Kidney epithelial cell (primary cell): ENCODE results near the gene TMEM151B. TPM values are rescaled to one million over a fixed set of nuclear protein-coding genes. Genes with fewer than 3 reads are reported as not detected.

Experiments used
- DNase-seq: peaks from one replicate; pipeline ENCODE4 v3.0.0-alpha.2; 2010; ENCODE audit warnings: low read depth
- H3K27me3 ChIP-seq: 2 replicates; pipeline ENCODE4 v1.6.0; 2011; ENCODE audit warnings: low read length; ENCODE audit not compliant: control insufficient read depth, insufficient read depth
- H3K36me3 ChIP-seq: 2 replicates; pipeline ENCODE4 v1.5.1; 2011; ENCODE audit warnings: low read length; ENCODE audit not compliant: control insufficient read depth, insufficient read depth
- H3K4me3 ChIP-seq: 2 replicates; pipeline ENCODE4 v1.5.1; 2011; ENCODE audit warnings: low read depth, mild to moderate bottlenecking, control low read depth, low read length
- total RNA-seq: library from RNA; depleted of rRNA; stranded (reverse); fragments of >200 nt; gene quantifications from 2 replicates; pipeline ENCODE4 v1.2.3, GENCODE V29; 2015
- TF ChIP-seq, protein P1 (sequence below): IDR thresholded peaks from 2 replicates; pipeline ENCODE4 v1.5.1; 2011; ENCODE audit warnings: mild to moderate bottlenecking, moderate library complexity, low read length, control low read depth, inconsistent platforms; ENCODE audit not compliant: insufficient read depth, poor library complexity, severe bottlenecking

The TMEM151B gene
- total RNA-seq, 1 donor from 2014 or later: 0.13 TPM

DNA sequence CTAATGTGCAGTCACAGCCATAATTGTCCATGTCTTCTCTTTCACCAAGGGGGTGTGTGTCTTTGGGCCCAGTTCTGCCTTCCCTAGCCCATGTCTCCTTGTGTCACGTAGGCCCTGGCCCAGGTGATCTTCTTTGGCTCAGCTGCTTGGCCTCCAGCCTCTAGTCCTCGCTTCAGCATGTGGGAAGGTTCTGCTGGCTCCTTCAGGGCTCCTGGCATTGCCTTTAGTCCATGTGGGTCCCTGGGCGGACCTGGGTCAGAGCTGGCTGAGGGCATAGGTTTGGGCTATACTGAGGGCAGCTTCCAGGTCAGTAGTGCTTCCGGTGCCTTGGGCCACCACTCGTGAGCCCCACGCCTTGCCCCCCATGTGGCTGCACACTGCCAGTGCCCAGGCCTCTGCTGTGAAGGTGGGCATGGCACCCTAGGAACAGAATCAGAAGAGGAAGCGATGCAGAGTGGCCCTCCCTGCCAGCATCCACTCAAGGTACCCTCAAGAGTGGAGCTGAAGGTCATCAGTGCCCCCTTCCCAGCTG, 30.1 kb downstream of the TMEM151B start:
- Histone ChIP-seq H3K4me3 (no peak overlapping the region), H3K27me3 (peaks cover 28% of the 10 kb centered on the region), H3K36me3 (no peaks in the 10 kb centered on the region)
- no peak for DNase-seq
- TF ChIP-seq, protein P1, sequence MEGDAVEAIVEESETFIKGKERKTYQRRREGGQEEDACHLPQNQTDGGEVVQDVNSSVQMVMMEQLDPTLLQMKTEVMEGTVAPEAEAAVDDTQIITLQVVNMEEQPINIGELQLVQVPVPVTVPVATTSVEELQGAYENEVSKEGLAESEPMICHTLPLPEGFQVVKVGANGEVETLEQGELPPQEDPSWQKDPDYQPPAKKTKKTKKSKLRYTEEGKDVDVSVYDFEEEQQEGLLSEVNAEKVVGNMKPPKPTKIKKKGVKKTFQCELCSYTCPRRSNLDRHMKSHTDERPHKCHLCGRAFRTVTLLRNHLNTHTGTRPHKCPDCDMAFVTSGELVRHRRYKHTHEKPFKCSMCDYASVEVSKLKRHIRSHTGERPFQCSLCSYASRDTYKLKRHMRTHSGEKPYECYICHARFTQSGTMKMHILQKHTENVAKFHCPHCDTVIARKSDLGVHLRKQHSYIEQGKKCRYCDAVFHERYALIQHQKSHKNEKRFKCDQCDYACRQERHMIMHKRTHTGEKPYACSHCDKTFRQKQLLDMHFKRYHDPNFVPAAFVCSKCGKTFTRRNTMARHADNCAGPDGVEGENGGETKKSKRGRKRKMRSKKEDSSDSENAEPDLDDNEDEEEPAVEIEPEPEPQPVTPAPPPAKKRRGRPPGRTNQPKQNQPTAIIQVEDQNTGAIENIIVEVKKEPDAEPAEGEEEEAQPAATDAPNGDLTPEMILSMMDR: no peak

DNA sequence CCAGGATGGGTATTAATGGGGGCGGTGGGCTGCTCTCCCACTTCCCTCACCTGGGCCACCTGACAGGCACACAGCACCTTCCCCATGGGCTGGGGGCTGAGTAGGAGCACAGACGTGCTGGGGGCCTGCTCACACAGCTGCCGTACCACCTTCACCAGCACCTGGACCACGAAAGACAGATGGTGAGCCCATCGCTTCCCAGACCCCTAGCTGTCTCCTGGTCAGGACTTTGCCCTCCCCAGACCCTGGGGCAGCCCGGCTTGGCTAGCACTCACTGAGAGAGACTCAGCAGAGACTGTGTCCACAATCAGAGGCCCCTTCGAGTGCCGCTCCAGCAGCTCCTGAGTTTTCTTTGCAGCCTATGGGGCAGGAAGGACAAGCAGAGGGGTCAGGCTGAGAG, 30.9 kb downstream of the TMEM151B start:
- DNase-seq: no peak
- Histone ChIP-seq H3K36me3 (no peaks in the 10 kb centered on the region), H3K4me3 (no peak overlapping the region), H3K27me3 (peaks cover 25% of the 10 kb centered on the region)
- TF ChIP-seq, protein P1: no peak

- no peaks in the 10 kb centered on the region for H3K36me3 ChIP-seq
- TF ChIP-seq, protein P1: no peak
Measured at GRCh38 chr6:44301782-44302564, 31.7 kb downstream of the TMEM151B start.

DNA sequence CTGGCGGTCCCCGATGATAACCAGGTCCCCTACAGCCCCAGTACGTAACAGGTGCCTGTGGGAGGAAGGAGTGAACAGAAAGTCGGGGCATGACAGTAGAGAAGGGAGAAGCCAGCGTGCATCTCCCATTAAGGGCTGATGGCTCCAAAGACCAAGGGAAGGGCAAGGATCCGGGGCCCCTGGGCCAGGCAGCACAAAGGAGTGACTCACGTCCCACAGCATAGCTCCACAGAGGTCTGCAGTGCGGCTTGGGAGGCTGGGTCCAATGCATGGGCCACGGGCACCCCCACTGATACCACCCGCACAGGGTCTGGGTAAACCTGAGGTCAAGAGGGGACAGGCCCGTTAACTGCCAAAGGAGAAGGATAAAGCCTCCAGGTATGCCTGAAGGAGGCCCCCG, 32.6 kb downstream of the TMEM151B start:
- Histone ChIP-seq H3K4me3 (no peak overlapping the region), H3K27me3 (peaks cover 8% of the 10 kb centered on the region), H3K36me3 (no peaks in the 10 kb centered on the region)
- DNase-seq: no peak
- TF ChIP-seq, protein P1: no peak

More at GRCh38 chr6:44301782-44302564, 31.7 kb downstream of the TMEM151B start:
- no peak for DNase-seq
- H3K27me3 ChIP-seq: peaks cover 16% of the 10 kb centered on the region
- H3K4me3 ChIP-seq: no peak overlapping the region

GRCh38 chr6:44303842-44304241, 33.6 kb downstream of the TMEM151B start:
- Histone ChIP-seq H3K36me3 (no peaks in the 10 kb centered on the region), H3K27me3 (no peaks in the 10 kb centered on the region), H3K4me3 (no peak overlapping the region)
- DNase-seq: no peak
- TF ChIP-seq, protein P1: no peak
